ENCODE results near the gene TMEM238.
A peak's percentile ranks its signal among the peaks of the same experiment; 100 is the strongest.

Gene TMEM238

GRCh38 chr19:55376241-55376933 is 7.7 kb downstream of the TMEM238 start, which contains the start of gene TMEM190:
TSS of gene TMEM190 (plus strand) at chr19:55376826. CDS start at chr19:55376854, 28 bp downstream.
- no peak for DNase-seq

DNA sequence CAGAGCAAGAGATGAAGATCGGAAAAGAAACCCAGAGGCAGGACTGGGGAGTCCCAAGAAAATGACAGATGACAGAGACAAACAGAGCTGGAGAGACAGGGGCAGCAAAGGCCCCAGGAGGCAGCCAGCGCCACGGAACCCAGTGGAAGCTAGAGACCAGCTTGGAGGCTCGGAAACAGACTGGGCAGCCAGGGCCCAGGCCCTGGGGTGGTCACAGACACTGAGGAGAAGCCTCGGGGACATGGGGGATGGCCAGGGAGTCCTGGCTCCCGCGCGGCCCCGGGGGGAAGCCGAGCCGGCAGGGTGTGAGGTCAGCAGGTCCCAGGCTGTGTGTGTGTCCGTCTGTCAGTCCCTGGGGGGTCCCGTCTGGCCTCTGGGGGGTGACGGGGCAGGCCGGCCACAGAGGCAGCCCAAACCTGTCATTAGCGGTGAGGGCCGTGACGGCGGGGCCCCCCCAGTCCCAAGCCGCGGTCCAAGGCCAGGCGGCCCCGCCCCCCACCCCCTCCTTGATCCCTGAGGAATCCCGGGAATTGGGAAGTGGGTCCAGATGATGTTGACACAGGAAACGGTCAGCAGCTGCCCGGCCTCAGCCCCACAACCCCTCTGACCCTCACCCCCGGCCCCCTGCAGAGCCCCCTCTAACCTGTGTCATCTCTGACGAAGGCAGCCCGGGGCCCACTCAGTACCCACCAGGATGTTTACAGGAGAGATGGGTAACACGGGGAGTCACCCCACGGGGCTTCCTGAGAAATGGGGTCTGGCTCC is 9.9 kb downstream of the TMEM238 start:
- DNase-seq = no peak

GRCh38 chr19:55373306-55373992 is 10.6 kb downstream of the TMEM238 start:
- DNase-seq = no peak

DNA sequence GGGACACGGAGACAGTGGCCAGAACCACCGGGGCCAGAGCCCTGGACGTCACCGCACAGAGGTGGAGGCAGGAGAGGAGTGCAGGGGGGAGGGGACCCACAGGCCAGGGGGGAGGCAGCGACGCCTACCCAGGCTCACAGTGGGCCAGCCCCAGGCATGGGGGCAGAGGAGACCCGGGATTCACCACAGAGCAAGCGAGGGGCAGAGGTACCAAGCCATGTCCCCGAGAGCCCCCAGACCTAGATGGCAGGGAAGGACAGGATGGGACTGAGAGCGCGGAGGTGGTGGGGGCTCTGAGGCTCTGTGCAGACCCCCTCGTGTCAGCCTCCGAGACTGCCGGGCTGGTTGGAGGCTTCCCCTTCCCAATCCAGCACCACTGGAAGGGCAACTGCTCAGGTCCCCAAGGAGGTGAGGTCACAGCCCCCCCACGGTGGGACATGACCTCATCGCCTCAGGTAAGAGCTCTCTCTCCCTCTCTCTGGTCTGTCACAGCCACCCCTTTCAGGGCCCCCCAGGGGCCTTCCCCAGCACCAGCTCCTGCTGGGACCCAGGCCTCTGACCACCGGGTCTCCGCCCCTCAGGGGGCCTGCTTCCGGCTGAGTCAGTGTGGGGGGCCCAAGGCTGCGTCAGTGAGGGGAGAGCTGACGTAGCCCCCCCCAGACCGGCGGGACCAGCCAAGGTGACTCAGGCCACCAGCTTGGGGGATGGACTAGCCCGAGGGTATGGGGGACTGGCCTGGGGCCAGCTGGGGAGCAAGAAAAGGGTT is 11.6 kb downstream of the TMEM238 start:
- no peak for DNase-seq

DNA sequence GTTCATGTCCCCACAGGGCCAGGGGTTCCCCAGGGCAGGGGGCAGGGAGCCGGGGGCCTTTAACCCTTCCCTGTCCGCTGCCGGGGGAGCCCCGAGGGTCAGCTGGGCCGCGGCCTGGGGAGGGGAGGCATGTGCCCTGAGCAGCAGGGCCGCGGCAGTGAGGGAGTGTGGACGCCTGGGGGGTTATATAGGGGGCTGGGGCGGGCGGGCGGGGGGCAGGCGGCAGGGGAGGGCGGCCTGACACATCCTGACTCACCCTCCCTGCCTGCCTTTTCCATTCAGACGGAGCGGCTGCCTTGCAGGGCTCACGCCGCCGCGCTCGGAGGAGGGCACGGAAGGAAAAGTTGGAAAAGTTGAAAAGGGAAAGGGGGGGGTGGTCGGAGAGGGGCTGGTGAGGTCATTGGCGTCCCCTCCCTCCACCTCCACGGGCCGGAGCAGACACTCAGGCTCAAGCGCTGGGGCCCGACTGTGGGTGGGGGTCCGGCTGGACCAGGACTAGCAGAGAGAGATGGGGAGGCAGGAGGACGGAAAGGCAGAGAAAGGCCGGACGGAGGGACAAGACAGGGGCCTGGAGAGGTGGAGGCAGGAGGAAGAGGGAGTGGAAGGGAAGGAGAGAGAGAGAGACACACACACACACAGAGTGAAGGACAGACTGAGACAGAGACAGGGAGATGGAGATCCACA is 13.6 kb downstream of the TMEM238 start, which contains the start of gene IL11:
TSS of gene IL11 (minus strand) at position 159 of the 684 bp plus-strand sequence. CDS start at position 6, 153 bp downstream.
- no peak for DNase-seq

GRCh38 chr19:55369653-55370304 is 14.3 kb downstream of the TMEM238 start:
- DNase-seq = no peak

DNA sequence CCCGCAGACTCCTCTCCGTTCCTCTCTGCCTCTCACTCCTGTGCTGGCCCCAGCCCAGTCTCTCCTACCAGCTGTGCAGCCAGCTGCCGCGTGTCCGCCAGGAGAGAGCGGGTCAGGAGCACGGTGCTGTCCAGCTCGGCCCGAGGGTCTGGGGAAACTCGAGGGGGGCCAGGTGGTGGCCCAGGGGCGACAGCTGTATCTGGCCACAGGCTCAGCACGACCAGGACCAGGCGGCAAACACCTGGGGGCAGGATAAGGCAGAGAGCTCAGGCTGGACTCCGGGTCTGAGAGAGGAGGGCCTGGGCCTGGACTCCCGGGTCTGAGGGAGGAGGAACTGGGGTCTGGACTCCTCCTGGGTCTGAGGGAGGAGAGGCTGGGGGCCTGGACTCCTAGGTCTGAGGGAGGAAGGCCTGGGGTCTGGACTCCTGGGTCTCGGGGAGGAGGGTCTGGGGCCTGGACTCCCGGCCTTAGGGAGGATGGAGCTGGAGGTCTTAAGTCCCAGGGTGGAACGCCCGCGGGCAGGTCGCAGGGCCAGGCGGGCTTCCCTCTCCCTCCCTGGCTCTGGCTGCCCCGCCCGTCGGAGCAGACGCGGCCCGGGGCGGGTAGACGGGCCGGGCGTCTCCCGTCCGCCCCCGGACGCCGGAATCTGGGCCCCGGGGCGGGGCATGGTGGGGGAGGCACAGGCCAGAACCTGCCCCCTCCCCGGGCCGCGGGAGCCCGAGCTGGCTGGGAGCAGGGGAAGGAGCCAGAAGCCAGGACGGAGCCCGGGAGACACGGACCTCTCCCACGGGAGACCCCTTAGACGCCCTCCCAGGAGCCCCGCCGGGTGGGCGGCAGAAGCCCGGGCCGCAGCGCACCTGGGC is 15.2 kb downstream of the TMEM238 start:
- DNase-seq = no peak

DNA sequence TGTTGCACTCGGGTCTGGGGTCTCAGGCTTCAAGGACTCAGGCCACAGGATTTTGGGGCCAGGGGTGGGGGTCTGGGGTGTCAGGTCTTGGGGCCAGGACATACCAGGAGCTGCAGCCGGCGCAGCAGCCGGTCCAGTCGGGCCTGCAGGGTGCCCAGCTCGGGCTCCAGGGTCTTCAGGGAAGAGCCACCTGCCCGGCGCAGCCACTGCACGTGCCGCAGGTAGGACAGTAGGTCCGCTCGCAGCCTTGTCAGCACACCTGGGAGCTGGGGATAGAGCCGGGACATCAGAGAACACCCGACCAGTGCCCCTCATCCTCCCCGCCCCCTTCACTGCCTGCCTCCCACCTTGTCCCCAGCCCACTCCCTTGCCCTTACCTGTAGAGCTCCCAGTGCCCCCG is 16.0 kb downstream of the TMEM238 start:
- no peak for DNase-seq

DNA sequence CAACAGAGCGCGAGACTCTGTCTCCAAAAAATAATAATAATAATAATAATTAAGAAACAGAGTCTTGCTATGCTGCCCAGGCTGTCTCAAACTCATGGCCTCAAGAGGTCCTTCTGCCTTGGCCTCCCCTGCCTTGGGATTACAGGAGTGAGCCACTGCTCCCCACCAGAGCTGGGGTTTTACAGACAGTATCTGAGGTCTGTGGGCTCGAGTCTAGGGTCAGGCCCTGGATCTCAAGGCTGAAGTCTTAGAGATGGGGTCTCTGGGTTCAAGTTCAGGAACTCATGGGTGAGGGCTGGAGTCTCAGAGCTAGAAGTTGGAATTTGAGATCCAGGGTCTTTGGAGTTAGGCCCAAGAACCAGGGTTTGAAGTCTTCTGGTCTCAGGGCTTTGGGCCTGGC is 17.3 kb downstream of the TMEM238 start:
- DNase-seq = no peak

DNA sequence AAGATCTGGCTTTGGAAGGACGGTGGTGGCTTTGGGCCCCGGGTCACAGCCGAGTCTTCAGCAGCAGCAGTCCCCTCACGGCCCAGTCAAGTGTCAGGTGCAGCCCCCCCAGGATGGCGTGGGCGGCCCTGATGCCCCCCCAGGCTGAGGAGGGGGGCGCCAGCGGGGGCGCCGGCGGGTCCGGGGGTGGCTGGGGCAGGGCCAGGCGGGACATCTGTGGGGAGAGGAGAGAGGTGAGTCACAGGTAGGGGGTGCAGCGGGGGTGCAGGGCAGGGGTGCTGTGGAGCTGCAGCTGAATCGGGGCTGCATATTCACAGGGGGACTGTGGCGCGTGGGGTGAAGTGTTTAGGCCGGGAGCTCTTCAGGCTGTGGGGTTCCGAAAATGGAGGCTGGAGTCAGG is 18.1 kb downstream of the TMEM238 start:
- no peak for DNase-seq

GRCh38 chr19:55365245-55365644 is 18.8 kb downstream of the TMEM238 start:
- DNase-seq = no peak

- no peak for DNase-seq
These were observed 20.9 kb downstream of the TMEM238 start, which contains the start of gene GARIN5B for GRCh38 chr19:55362990-55363716. TSS of gene GARIN5B (minus strand) at chr19:55363260. CDS start at chr19:55363066, 194 bp downstream.

DNA sequence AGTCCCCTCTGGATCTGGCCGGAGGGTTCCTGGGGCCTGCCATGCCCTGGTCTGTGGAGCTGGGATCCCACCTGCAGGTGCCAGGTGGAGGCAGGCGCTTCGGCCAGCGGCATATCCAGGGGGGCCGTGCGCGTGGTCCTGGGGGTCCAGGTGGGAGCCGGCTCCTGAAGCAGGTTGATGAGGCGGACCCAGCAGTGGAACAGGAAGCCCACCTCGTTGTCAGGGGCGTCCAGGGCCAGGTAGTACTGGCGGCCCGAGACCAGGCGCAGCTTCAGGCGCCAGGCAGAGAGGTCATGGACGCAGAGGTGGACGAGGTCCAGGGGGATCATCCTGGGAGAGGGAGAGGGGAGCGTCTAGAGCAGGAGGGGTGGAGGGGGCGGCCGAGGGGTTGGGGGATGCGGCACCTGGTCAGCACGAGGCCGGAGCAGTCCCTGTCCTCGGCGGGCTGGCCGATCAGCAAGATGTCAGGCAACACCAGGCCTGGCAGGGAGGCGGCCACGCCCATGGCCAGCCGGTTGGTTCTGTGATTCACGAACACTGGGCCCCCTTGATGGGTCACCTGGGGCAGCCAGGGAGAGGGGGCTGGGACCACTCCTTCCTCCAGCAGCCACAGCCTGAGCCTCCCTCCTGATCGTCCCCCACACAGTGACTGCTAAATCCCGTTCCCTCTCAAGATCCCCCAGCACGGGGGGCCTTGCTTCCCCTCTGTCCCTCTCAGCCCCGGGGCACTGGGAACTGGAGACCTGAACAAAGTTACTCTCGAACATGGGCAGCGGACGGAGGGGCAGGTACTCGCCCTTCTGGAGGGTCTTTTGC is 21.7 kb downstream of the TMEM238 start:
- DNase-seq = no peak

GRCh38 chr19:55360902-55361301 is 23.2 kb downstream of the TMEM238 start:
- DNase-seq = no peak

- DNase-seq = peak; percentile 86
These were observed 24.9 kb downstream of the TMEM238 start for GRCh38 chr19:55358943-55359908.

- no peak for DNase-seq
These were observed 25.6 kb downstream of the TMEM238 start for GRCh38 chr19:55358493-55358892.

DNA sequence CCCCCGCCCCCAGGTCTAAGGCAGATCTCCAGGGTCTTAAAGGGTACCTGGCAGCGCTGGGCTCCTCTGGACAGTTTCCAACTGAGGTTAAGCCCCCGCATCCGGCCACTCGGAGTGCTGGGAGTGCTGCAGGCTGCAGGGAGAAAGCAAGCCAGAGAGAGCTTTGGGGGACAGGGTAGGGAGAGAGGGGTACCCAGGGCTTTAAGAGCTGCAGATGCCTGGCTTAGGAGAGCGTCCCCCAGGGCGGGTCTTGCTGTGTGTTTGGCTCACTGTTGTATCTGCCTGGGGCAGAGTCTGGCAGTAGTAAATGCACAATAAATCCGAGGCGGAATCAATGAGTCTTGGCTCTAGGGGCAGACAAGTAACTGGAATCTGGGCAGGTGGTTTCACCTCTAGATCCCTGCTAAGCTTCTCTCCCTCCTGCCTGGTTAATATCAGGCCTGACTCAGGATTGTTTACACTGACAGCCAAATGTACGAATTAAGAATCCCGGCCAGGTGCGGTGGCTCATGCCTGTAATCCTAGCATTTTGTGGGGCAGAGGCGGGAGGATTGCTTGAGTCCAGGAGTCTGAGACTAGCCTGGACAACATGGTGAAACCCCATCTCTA is 28.8 kb downstream of the TMEM238 start:
- no peak for DNase-seq

All from NCI-H2029 (cell line).